PC-3 (cell line): ENCODE measurements around the gene KCNK3.

ENCODE experiments used
- EZH2phosphoT487 ChIP-seq: fragments of 300-600 bp; sonication (generic); IDR thresholded peaks from 2 replicates; pipeline ENCODE4 v1.6.1; 2018; ENCODE audit warnings: mild to moderate bottlenecking, antibody characterized with exemption, low read length, borderline replicate concordance
- TF ChIP-seq, protein P1 (sequence below): fragments of 300-600 bp; sonication (generic); conservative IDR thresholded peaks from 2 replicates; pipeline ENCODE4 v1.5.1; 2017; ENCODE audit warnings: antibody characterized with exemption, low read depth, mild to moderate bottlenecking, low read length

DNA sequence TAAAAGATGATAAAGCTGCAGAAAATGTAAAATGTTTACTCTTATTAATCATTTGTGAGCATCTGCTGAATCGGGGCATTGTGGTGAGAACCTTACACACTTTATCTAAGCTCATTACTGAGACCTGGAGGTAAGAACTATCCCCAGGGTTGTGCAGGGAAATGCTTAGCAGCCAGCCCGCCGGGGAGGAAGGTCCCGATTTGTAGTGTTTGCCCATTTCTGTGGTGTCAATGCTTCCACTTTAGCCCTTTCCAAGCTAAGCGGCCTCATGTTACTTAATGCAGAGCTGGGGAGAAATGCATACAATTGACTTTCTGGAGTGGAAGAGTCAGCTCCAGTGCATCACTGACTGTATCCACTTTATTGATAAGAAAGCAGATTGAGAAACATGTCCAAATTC lies 20.8 kb upstream of the KCNK3 start:
- TF ChIP-seq, protein P1, sequence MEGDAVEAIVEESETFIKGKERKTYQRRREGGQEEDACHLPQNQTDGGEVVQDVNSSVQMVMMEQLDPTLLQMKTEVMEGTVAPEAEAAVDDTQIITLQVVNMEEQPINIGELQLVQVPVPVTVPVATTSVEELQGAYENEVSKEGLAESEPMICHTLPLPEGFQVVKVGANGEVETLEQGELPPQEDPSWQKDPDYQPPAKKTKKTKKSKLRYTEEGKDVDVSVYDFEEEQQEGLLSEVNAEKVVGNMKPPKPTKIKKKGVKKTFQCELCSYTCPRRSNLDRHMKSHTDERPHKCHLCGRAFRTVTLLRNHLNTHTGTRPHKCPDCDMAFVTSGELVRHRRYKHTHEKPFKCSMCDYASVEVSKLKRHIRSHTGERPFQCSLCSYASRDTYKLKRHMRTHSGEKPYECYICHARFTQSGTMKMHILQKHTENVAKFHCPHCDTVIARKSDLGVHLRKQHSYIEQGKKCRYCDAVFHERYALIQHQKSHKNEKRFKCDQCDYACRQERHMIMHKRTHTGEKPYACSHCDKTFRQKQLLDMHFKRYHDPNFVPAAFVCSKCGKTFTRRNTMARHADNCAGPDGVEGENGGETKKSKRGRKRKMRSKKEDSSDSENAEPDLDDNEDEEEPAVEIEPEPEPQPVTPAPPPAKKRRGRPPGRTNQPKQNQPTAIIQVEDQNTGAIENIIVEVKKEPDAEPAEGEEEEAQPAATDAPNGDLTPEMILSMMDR, result no peak
- TF ChIP-seq EZH2phosphoT487, result no peak
